HG03175 (cell line): ENCODE data around the gene ZNF791.
"Not testable (repeated sequence)": the region's sequence is repeated elsewhere in the genome, so short reads cannot be mapped to it uniquely, and the experiment has no call there.

Experiments
- ATAC-seq: cut with Tn5 transposase; IDR thresholded peaks from one replicate; pipeline ENCODE4 v1.9.1; 2021; ENCODE audit warnings: mild to moderate bottlenecking, moderate library complexity; ENCODE audit not compliant: unreplicated experiment

ZNF791 gene

GRCh38 chr19:12610540-12611360, at the start of gene ZNF791, which contains the start of gene ZNF490:
Gene ZNF791, plus strand, starts transcription at chr19:12610920. Its CDS starts 160 bp downstream, at chr19:12611080.
Gene ZNF490, minus strand, starts transcription at chr19:12610813. Its CDS starts 133 bp downstream, at chr19:12610680.
- peak; percentile 80 for ATAC-seq

GRCh38 chr19:12564016-12564664, 46.6 kb upstream of the ZNF791 start:
- ATAC-seq: no peak

- ATAC-seq: not testable (repeated sequence)
These were observed 44.3 kb upstream of the ZNF791 start for GRCh38 chr19:12566380-12566779.

GRCh38 chr19:12567951-12568350, 42.8 kb upstream of the ZNF791 start:
- ATAC-seq: no peak

- no peak for ATAC-seq
These were observed 36.7 kb upstream of the ZNF791 start for GRCh38 chr19:12574036-12574435.

GRCh38 chr19:12578641-12579040, 32.1 kb upstream of the ZNF791 start:
- no peak for ATAC-seq

GRCh38 chr19:12580180-12580694, 30.5 kb upstream of the ZNF791 start:
- no peak for ATAC-seq

- no peak for ATAC-seq
These were observed 29.6 kb upstream of the ZNF791 start for GRCh38 chr19:12581100-12581499.

- no peak for ATAC-seq
These were observed 14.2 kb upstream of the ZNF791 start for GRCh38 chr19:12596485-12596884.

- ATAC-seq: no peak
These were observed 13.7 kb upstream of the ZNF791 start for GRCh38 chr19:12596927-12597548.

- ATAC-seq: no peak
These were observed 13.1 kb upstream of the ZNF791 start for GRCh38 chr19:12597594-12597993.

- no peak for ATAC-seq
These were observed 7.0 kb upstream of the ZNF791 start for GRCh38 chr19:12603714-12604113.

GRCh38 chr19:12606796-12607195, 3.9 kb upstream of the ZNF791 start:
- no peak for ATAC-seq

- ATAC-seq: no peak
These were observed 3.1 kb upstream of the ZNF791 start for GRCh38 chr19:12607631-12608030.

- no peak for ATAC-seq
These were observed 610 bp downstream of the ZNF791 start for GRCh38 chr19:12611361-12611699.

- no peak for ATAC-seq
These were observed 6.9 kb downstream of the ZNF791 start for GRCh38 chr19:12617646-12618045.

GRCh38 chr19:12621253-12622024, 10.7 kb downstream of the ZNF791 start:
- ATAC-seq: not testable (repeated sequence)

GRCh38 chr19:12623361-12624031, 12.8 kb downstream of the ZNF791 start:
- no peak for ATAC-seq

GRCh38 chr19:12626958-12627357, 16.2 kb downstream of the ZNF791 start:
- no peak for ATAC-seq
